Right cardiac atrium (tissue), 5 donors: Measurements from ENCODE around the gene ZBTB47. TPM values are rescaled to one million over a fixed set of nuclear protein-coding genes. Genes with fewer than 3 reads are reported as not detected.

Experiments used
- ATAC-seq, 2 donors: fragments of 200-7000 bp; cut with Tn5 transposase; one replicate each; pipeline versions ENCODE4 v1.8.0 to v1.9.1; 2020; ENCODE audit warnings: moderate library complexity in 2 of 2, mild to moderate bottlenecking in 1 of 2
- DNase-seq, 3 donors: peaks; one replicate each; pipeline ENCODE4 v3.0.0-alpha.2; 2020
- H3K27ac ChIP-seq: one replicate; pipeline ENCODE4 v1.5.1; 2013; ENCODE audit warnings: mild to moderate bottlenecking, low read length, control low read depth, moderate library complexity
- H3K27me3 ChIP-seq: one replicate; pipeline ENCODE4 v1.6.1; 2013; ENCODE audit not compliant: control insufficient read depth, insufficient read depth
- H3K4me1 ChIP-seq: one replicate; pipeline ENCODE4 v1.6.1; 2013; ENCODE audit warnings: low read length; ENCODE audit not compliant: control insufficient read depth, insufficient read depth
- H3K4me3 ChIP-seq: one replicate; pipeline ENCODE4 v1.5.1; 2013; ENCODE audit warnings: low read length, control low read depth
- H3K9me3 ChIP-seq: one replicate; pipeline ENCODE4 v1.6.1; 2013; ENCODE audit warnings: low read length; ENCODE audit not compliant: control insufficient read depth
- WGBS: extraction: QIAGEN DNeasy Blood & Tissue Kit; methylation state at CpG from one replicate; pipeline ENCODE4 v1.1.7; 2013; 5-methylcytosine and 5-hydroxymethylcytosine counted together
- intact Hi-C, 4 donors: fragments of 100-400 bp; cut with DNase I; formaldehyde crosslinking; loops; one replicate each; pipeline versions ENCODE4 v1.11.0 to v1.14.0; 2022 to 2023
- polyA plus RNA-seq: library from polyadenylated mRNA; stranded (reverse); fragments of 200-250 nt; gene quantifications from one replicate; pipeline ENCODE4 v1.2.3, GENCODE V29; 2013
- total RNA-seq, 4 donors: library from RNA; stranded (reverse); fragmentation: NEBNext Ultra II Directional; extraction: Animal tissue kit (Norgen Biotek cat#: 25700); gene quantifications; one replicate each; pipeline ENCODE4 v1.2.1, GENCODE V29; 2021
- donor health status: healthy with polysubstance abuse.
- donor health status: DM: no; HTN: yes; CAD: no.
- donor health status: DM: no; HTN: no; CAD: no.
- donor health status: DM: no; HTN: yes; CAD: no; lungs with severe emphysema.
- donor health status: DM: yes; HTN: yes; CAD: no.

Gene ZBTB47
- total and polyA plus RNA-seq, 5 donors = 99.5 to 141 (median 113) TPM

DNA sequence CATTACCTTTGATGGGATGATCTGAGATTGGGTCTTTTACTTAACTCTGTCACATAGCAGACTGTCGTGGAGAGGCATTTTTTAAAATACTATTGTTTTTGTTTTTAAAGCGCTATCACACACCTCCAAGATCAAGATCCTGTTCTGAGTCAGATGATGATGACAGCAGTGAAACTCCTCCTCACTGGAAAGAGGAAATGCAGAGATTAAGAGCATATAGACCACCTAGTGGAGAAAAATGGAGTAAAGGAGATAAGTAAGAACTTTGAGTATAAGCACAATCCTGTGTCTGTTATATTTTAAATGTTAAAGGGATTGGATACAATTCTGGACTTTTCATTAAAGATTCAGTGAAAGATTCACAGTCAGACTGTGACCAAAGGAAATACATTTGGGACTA is 18.4 kb upstream of the ZBTB47 start:
- Histone ChIP-seq H3K9me3 (no peaks in the 10 kb centered on the region), H3K4me3 (no peak overlapping the region), H3K4me1 (no peaks in the 10 kb centered on the region), H3K27me3 (no peaks in the 10 kb centered on the region), H3K27ac (no peak overlapping the region)
- DNase-seq = no peak
- intact Hi-C loops = no loop called here
- no peak for ATAC-seq
- 71% methylated on average over 2 of the region's 2 CpGs for WGBS

GRCh38 chr3:42637001-42637400 is 16.5 kb upstream of the ZBTB47 start:
- Histone ChIP-seq H3K4me3 (no peak overlapping the region), H3K27ac (no peak overlapping the region), H3K27me3 (no peaks in the 10 kb centered on the region), H3K9me3 (no peaks in the 10 kb centered on the region), H3K4me1 (no peaks in the 10 kb centered on the region)
- intact Hi-C loops = no loop called here
- 84% methylated on average over 6 of the region's 6 CpGs for WGBS
- DNase-seq (no peak), ATAC-seq (no peak)

- Histone ChIP-seq H3K9me3 (no peaks in the 10 kb centered on the region), H3K27me3 (no peaks in the 10 kb centered on the region), H3K4me3 (no peak overlapping the region), H3K4me1 (no peaks in the 10 kb centered on the region), H3K27ac (no peak overlapping the region)
- DNase-seq (no peak), ATAC-seq (no peak)
- intact Hi-C loops = no loop called here
- WGBS = 69% methylated on average over 6 of the region's 6 CpGs
Measured at GRCh38 chr3:42638339-42638842, 15.1 kb upstream of the ZBTB47 start.

DNA sequence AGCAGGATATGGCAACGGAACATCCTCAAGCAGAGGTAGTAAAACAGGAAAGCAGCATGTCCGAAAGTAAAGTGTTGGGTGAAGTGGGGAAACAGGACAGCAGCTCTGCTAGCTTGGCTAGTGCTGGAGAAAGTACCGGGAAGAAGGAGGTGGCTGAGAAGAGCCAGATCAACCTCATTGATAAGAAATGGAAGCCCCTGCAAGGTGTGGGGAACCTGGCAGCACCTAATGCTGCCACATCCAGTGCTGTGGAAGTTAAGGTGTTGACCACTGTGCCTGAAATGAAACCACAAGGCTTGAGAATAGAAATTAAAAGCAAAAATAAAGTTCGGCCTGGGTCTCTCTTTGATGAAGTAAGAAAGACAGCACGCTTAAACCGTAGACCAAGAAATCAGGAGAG is 14.3 kb upstream of the ZBTB47 start:
- peak overlapping the region; percentile 41 for H3K27ac ChIP-seq
- no peaks in the 10 kb centered on the region for H3K27me3 ChIP-seq
- DNase-seq (no peak), ATAC-seq (no peak)
- 73% methylated on average over 6 of the region's 6 CpGs for WGBS
- no peak overlapping the region for H3K4me3 ChIP-seq
- intact Hi-C loops = no loop called here
- H3K9me3 ChIP-seq = no peaks in the 10 kb centered on the region
- H3K4me1 ChIP-seq = no peaks in the 10 kb centered on the region

- Histone ChIP-seq H3K4me3 (no peak overlapping the region), H3K4me1 (no peaks in the 10 kb centered on the region), H3K9me3 (no peaks in the 10 kb centered on the region), H3K27me3 (no peaks in the 10 kb centered on the region), H3K27ac (no peak overlapping the region)
- intact Hi-C loops = no loop called here
- ATAC-seq (no peak), DNase-seq (no peak)
Measured at GRCh38 chr3:42640129-42640528, 13.4 kb upstream of the ZBTB47 start.

- Histone ChIP-seq H3K9me3 (no peaks in the 10 kb centered on the region), H3K4me1 (no peaks in the 10 kb centered on the region), H3K27ac (no peak overlapping the region), H3K4me3 (no peak overlapping the region), H3K27me3 (no peaks in the 10 kb centered on the region)
- 78% methylated on average over 6 of the region's 6 CpGs for WGBS
- DNase-seq (no peak), ATAC-seq (no peak)
- intact Hi-C loops = no loop called here
Measured at GRCh38 chr3:42640771-42641370, 12.6 kb upstream of the ZBTB47 start.

DNA sequence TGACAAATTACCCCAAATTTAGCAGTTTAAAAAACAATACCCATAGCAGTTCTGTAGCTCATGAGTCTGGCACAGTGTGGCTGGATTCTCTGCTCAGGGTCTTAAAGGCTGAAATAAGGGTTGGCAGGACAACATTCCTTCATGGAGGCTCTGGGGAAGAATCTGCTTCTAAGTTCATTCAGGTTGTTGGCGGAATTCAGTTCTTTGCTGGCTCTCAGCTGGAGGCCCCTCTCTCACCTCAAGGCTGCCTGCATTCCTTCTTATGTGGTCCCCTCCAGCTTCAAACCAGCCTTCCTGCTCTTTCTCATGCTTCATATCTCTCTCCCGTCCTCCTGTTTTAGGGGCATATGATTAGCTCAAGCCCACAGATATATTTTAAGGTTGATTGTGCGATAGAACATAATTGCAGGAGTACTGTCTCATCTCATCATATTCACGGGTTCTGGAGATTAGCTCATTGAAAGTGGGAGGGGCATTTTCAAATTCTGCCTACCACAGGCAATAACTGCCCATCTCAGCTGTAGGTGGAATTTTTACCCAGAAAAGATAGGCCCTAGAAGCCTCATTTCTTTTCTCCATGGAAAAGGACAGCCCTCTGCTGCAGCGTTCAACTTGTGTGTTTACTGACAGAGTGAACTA is 5.6 kb upstream of the ZBTB47 start:
- Histone ChIP-seq H3K9me3 (no peaks in the 10 kb centered on the region), H3K27me3 (no peaks in the 10 kb centered on the region), H3K4me3 (no peak overlapping the region), H3K27ac (no peak overlapping the region), H3K4me1 (peaks cover 15% of the 10 kb centered on the region)
- WGBS = 64% methylated on average over 5 of the region's 5 CpGs
- no peak for DNase-seq
- ATAC-seq = no peak
- intact Hi-C loops = no loop called here

DNA sequence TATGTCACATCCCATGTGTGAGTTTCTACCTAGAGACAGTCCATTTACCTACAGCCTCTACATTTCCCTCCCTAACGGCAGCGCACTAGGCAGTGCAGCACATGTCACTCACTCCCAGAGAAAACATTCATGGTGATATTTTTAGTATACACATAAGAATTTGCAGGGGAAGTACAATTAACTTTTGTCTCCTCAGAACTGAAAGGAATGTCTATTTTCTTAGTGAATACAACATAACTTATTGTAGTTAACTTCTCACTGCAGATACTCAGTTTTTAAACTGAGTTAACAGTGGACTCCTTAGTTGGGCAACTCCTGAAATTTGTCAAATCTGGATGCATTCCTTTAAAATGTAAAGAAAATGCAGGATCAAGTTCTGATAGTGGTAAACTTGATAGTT is 4.5 kb upstream of the ZBTB47 start:
- Histone ChIP-seq H3K27ac (no peak overlapping the region), H3K4me3 (no peak overlapping the region), H3K9me3 (no peaks in the 10 kb centered on the region), H3K27me3 (no peaks in the 10 kb centered on the region), H3K4me1 (peaks cover 15% of the 10 kb centered on the region)
- 51% methylated on average over 2 of the region's 2 CpGs for WGBS
- intact Hi-C loops = no loop called here
- no peak for DNase-seq
- ATAC-seq = no peak

GRCh38 chr3:42649783-42650182 is 3.7 kb upstream of the ZBTB47 start:
- 84% methylated on average over 4 of the region's 4 CpGs for WGBS
- intact Hi-C loops = loop anchor here in 3 of 4 donors (10.0 kb wide), 2 partner anchors 45 to 95 kb away; partner anchors contain the start of gene NKTR (in 2 of the 3)
- no peak for ATAC-seq

GRCh38 chr3:42651248-42652091 is 2.0 kb upstream of the ZBTB47 start:
- no peaks in the 10 kb centered on the region for H3K27me3 ChIP-seq
- intact Hi-C loops = loop anchor here in 3 of 4 donors (10.0 kb wide), 2 partner anchors 47 to 93 kb away; partner anchors contain the start of gene NKTR (in 2 of the 3)
- no peak overlapping the region for H3K4me3 ChIP-seq
- peaks cover 18% of the 10 kb centered on the region for H3K4me1 ChIP-seq
- WGBS = 79% methylated on average over 9 of the region's 9 CpGs
- DNase-seq (no peak), ATAC-seq (no peak)
- no peaks in the 10 kb centered on the region for H3K9me3 ChIP-seq
- H3K27ac ChIP-seq = peak overlapping the region; percentile 15

More at GRCh38 chr3:42649783-42650182, 3.7 kb upstream of the ZBTB47 start:
- H3K27me3 ChIP-seq = no peaks in the 10 kb centered on the region
- peaks cover 15% of the 10 kb centered on the region for H3K4me1 ChIP-seq
- no peak overlapping the region for H3K27ac ChIP-seq
- H3K9me3 ChIP-seq = no peaks in the 10 kb centered on the region
- no peak overlapping the region for H3K4me3 ChIP-seq
- DNase-seq = no peak

DNA sequence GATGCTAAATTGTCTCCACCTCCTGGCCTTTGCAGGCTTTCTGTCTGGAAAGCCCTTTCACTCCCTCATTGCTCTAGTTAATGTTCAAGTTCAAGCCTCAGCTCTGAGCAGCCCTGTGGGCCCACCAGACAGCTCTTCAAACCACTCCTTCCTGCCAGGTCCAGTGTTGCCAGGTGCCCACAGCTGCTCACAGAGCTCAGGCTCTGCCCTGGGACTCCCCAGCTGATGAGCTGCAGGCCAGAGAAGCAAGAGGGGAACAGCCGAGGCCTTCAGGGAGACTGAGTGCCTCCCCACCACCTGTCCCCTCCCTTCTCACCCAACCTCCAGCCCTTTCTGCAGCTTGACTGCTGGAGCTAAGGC is 1.3 kb upstream of the ZBTB47 start:
- Histone ChIP-seq H3K27me3 (no peaks in the 10 kb centered on the region), H3K9me3 (no peaks in the 10 kb centered on the region), H3K4me1 (peaks cover 18% of the 10 kb centered on the region), H3K4me3 (no peak overlapping the region), H3K27ac (peak overlapping the region; percentile 44)
- ATAC-seq = no peak
- DNase-seq = no peak
- 36% methylated on average over 1 of the region's 1 CpG for WGBS
- intact Hi-C loops = loop anchor here in 3 of 4 donors (10.0 kb wide), 2 partner anchors 47 to 93 kb away; partner anchors contain the start of gene NKTR (in 2 of the 3)
